HG03342 (cell line): ENCODE measurements around the gene UBASH3A.

ENCODE experiments used
- ATAC-seq: cut with Tn5 transposase; IDR thresholded peaks from one replicate; pipeline ENCODE4 v1.9.1; 2021; ENCODE audit warnings: mild to moderate bottlenecking, moderate library complexity; ENCODE audit not compliant: unreplicated experiment

The UBASH3A gene

DNA sequence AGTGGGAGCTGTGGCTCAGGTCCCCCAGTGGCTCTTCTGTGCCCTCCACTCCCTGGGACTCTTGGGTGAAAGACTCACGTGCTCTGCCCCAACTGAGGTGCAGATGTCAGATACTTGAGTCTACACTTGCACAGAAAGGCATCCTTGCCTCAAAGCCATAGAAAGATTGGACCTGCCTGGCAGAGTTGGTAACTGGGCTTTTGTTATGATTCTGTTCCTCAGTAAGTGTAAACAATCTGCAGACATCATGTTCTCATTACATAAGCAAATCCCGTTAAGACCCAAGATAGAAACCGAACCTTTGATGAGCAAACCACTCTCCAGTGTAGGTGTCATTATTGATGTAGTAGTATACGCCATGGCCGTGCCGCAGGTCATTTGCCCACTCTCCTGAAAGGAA lies 82.4 kb downstream of the UBASH3A start:
- no peak for ATAC-seq

DNA sequence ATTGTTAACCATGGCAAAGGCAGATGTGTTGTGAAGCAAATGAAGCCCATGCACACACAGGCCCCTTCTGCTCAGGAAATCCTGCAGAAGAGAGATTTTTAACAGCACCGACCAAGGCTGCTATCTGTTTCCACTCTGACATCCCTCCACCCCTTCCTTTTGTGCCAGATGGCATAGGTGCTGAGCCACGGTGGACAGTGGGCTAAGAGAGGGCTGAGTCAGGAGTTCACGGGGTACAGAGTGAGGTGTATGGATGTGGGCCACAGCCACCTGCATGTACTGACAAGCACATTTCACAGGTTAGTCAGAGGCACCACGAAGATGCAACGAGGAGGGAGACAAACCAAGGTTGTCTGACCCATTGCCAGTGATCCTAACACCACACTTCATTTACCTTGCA lies 82.8 kb downstream of the UBASH3A start:
- no peak for ATAC-seq

DNA sequence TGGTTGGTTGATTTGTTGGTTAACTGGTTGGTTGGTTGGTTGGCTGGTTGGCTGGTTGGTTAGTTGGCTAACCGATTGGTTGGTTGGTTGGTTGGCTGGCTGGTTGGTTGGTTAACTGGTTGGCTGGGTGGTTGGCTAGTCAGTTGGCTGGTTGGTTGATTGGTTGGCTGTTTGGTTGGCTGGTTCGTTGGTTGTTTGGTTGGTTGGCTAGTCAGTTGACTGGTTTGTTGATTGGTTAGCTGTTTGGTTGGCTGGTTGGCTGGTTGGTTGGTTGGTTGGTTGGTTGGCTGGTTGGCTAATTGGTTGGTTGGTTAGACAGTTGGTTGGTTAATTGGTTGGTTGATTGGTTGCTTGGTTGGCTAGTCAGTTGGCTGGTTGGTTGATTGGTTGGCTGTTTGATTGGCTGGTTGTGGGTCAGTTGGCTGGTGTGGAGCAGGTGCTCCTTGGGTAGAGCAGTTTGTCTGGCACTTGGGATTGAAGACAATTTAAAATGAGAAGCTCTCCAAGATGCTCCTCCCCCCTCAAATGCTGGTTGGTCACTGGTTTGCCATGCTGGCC lies 85.4 kb downstream of the UBASH3A start:
- ATAC-seq, result no peak

DNA sequence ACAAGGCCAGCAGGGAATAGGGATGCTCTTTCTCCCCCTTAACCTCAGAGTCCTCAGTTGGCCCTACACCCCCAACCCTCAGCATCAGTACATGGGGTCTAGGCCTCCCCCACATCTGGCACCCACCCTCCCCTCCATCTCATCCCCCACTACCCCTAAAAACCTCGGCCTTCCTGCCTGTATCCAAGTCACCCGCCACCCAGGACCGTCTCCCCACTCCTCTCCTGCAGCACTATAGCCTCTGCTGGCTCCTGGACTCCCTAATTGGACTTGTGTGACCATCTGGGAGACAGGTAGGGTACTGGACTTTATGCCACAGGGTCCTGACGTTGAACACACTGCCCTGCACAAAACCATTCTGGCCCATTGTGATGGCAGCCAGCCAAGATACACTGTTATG lies 86.3 kb downstream of the UBASH3A start:
- ATAC-seq, result no peak

DNA sequence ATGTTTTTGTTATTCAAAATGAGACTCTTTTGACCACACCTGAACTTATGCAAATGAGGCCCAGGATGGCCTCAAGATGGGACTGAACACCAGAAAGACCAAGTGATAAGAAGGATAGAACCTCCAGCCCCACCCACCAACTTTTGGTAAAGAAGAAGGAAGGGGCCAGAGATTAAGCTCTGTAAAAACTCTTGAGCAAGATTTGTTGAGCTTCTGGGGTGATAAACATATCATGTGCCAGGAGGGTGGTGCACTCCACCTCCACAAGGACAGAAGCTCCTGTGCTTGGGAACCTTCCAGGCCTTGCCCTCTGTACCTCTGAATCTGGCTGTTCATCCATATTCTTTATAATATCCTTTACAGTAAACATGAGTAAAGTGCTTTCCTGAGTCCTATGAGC lies 87.0 kb downstream of the UBASH3A start:
- ATAC-seq, result no peak

DNA sequence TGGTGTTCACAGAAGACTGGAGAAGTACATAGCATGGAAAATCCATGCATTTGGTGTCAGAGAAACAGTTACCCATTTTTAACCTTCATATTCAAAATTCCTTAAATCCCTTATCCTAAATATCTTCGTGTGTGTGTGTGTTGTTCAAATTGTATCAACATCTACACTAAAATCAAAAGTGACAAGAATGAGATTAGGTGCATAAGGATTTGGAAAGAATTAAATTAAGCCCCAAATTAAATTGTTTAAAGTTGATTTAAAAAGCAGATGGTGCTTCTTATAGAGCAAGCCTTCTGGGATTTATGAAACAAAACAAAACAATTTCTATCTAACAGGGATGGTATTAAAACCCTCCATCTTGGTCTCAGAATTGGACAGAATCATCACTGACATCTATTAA lies 87.6 kb downstream of the UBASH3A start:
- no peak for ATAC-seq

DNA sequence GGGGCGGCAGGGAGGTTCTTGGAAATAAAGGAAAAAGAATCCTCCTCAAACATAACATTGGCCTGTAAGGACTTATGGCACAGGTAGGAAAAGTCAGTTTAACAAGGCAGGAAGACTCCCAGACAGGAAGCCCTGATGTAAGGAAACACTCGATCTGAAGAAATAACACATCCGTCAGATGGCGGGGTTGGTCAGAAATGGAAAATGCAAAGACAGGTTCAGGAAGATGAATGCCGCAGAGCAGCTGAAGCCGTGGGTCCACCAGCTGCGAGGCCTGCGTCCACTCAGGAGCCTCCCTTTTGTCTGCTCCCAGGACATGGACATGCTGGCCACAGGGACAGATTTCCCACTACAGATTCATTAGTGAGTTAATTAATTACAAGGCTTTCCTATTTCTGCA lies 88.5 kb downstream of the UBASH3A start:
- no peak for ATAC-seq

DNA sequence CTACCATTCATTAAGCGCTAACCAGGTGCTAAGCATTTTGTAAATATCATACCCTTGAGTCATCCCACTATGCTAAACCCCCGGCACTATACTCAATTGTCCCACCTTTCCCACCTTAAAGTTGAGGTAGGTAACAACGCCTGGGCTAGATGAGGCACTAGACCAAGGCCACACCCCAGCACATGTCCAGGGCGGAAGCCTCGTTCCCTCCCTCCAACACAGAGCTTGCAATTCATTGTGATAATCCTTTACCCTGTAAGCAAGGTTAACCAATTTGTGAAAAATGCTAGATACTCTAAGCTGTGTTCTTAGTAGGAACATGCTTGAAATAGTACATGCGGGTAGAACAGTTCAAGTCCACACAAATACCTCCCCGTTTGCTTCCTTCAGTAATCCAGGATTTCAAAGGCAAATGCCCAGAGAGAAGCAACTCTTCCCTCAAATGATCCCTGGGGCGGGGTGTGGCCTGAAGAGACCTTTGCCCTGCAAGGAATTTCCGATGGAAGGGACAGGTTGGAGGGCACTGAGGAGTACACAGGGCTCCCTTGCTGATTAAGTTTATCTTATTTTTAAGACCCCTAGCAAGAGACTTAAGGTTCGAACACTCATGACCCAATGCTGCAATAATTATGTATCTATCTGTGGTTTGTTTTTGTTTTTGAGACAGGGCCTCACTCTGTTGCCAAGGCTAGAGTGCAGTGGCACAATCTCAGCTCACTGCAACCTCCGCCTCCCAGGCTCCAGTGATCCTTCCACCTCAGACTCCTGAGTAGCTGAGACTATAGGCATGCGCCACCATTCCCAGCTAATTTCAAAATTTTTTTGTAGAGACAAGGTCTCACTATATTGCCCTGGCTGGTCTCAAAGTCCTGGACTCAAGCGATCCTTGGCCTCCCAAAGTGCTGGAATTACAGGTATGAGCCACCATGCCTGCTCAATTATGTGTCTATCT lies 89.7 kb downstream of the UBASH3A start:
- ATAC-seq, result no peak

DNA sequence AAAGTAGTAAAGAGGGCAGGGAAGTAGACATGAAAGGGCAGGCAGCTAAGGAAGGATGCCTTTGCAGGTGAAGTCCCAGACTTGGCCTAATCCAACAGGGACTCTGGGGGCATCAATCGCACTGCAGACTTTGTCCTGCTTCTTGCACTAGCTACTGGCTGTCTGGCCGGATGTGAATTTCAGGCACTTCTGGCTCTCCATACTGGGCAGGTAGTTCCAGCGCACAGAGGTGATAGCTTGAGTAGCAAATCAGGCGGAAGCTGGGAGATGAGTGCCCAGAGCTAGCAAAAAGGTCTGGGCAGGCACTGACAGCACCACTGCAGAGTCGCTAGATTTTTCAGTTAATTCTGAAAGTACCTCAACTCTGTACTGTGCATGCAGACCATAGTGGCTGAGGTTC lies 91.3 kb downstream of the UBASH3A start:
- ATAC-seq, result no peak

DNA sequence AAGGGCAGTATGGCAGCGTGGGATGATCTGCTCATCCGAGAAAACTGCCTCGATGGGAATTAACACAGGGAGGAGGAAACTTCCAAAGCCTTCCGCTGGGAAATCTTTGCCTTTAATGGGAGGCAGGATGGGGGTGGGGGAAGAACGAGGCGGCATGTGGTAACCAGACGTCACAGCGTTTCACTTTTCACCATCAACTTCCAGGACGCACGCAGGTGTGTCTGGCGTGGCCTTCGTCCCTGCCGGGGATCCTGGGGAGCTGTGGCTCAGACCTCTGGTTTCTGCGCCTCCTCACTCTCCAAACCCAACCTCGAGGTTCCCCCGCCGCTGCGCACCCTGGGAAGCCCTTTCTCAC lies 92.0 kb downstream of the UBASH3A start:
- ATAC-seq, result peak; percentile 10

DNA sequence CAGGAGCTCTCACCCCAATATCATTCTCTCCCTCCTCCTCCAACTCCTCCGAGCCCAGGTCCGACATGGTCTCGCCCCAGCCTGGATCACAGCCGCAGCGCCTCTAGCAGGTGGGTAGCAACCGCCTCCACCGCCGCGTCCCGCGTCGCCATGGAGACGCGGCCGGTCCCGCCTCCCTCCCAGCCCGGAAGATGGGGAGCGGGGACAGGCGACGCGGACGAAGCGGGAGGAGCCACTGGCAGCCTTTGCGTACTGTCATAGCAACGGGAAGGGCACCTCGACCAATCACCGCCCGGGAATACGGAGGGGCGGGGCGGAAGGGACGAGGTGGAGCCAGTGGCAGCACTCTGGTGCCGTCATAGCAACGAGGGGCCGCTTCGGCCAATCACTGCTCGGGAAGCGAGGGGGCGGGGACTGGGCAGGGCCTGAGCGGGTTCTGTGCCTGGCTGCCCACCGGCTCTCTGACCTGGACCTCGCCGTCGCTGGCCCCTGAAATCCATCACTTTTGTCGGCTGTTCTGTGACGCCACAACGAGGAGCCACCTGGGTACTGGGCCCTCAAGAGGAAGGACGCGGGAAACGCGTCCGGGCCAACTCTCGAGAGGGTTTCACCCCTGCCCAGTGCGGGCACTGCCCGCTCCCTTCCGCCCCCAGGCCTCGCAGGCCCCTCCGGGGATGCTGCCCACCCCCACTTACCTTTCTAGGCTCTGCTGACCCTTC lies 92.6 kb downstream of the UBASH3A start, which contains the start of gene RSPH1:
RSPH1 (minus strand) TSS at position 105 of the 719 bp plus-strand sequence; CDS start at position 67, 38 bp downstream.
- peak; percentile 95 for ATAC-seq

DNA sequence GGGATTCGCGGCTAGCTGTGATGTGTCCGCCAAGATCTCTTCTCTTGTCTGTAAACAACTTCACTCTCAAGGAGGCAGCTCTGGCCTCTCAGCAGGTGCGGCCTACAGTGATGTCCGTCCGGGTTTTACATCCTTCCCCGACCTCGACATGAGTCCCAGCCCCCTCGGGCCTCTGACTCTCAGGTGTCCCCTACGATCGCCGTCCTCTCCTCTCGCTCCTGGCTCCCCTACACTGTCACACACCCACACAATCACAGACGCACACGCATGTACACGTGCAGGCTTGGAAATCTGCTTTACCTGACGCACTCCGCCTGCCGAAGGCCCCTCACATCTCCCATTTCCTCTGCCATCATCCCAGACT lies 93.1 kb downstream of the UBASH3A start:
- ATAC-seq, result no peak
